ENCODE results near the gene NUMA1. TPM values are rescaled to one million over a fixed set of nuclear protein-coding genes. Genes with fewer than 3 reads are reported as not detected.

Gene NUMA1
- total RNA-seq, 3 donors from 2014 or later, result 173 to 301 (median 248) TPM

GRCh38 chr11:71977090-71977489 is 103.3 kb downstream of the NUMA1 start:
- ATAC-seq (no peak), DNase-seq (no peak)
- Histone ChIP-seq H3K4me1 (ENCODE audit: low read depth) (no peaks in the 10 kb centered on the region), H3K36me3 (ENCODE audit: low read depth) (no peaks in the 10 kb centered on the region), H3K9me3 (no peaks in the 10 kb centered on the region), H3K4me3 (no peak overlapping the region)
- no peak for TF ChIP-seq CTCF (IDR thresholded peaks at IDR 0.05)
- intact Hi-C loops (cut with DNase I, micrococcal nuclease), result no loop called here

GRCh38 chr11:71976551-71976950 is 103.8 kb downstream of the NUMA1 start:
- no peak for ATAC-seq
- no peak for DNase-seq
- intact Hi-C loops (cut with DNase I, micrococcal nuclease), result no loop called here

GRCh38 chr11:71971680-71972079 is 108.7 kb downstream of the NUMA1 start:
- no peak for ATAC-seq
- intact Hi-C loops (cut with DNase I, micrococcal nuclease), result no loop called here
- H3K4me1 ChIP-seq (ENCODE audit: low read depth), result no peaks in the 10 kb centered on the region
- no peak for TF ChIP-seq CTCF (IDR thresholded peaks at IDR 0.05)
- H3K9me3 ChIP-seq, result no peaks in the 10 kb centered on the region
- H3K36me3 ChIP-seq (ENCODE audit: low read depth), result no peaks in the 10 kb centered on the region
- H3K4me3 ChIP-seq, result no peak overlapping the region
- no peak for DNase-seq

More at GRCh38 chr11:71976551-71976950, 103.8 kb downstream of the NUMA1 start:
- no peaks in the 10 kb centered on the region for H3K36me3 ChIP-seq (ENCODE audit: low read depth)
- H3K4me3 ChIP-seq, result no peak overlapping the region
- H3K9me3 ChIP-seq, result no peaks in the 10 kb centered on the region
- no peaks in the 10 kb centered on the region for H3K4me1 ChIP-seq (ENCODE audit: low read depth)
- TF ChIP-seq CTCF (IDR thresholded peaks at IDR 0.05), result no peak

- H3K36me3 ChIP-seq (ENCODE audit: low read depth), result no peaks in the 10 kb centered on the region
- no peak overlapping the region for H3K4me3 ChIP-seq
- ATAC-seq (no peak), DNase-seq (no peak)
- no peaks in the 10 kb centered on the region for H3K9me3 ChIP-seq
- intact Hi-C loops (cut with DNase I, micrococcal nuclease), result no loop called here
- H3K4me1 ChIP-seq (ENCODE audit: low read depth), result no peaks in the 10 kb centered on the region
- no peak for TF ChIP-seq CTCF (IDR thresholded peaks at IDR 0.05)
Measured at GRCh38 chr11:71964641-71965040, 115.7 kb downstream of the NUMA1 start.

- Histone ChIP-seq H3K4me3 (no peak overlapping the region), H3K9me3 (no peaks in the 10 kb centered on the region), H3K36me3 (ENCODE audit: low read depth) (no peaks in the 10 kb centered on the region), H3K4me1 (ENCODE audit: low read depth) (no peaks in the 10 kb centered on the region)
- intact Hi-C loops (cut with DNase I, micrococcal nuclease), result no loop called here
- no peak for TF ChIP-seq CTCF (IDR thresholded peaks at IDR 0.05)
- DNase-seq (no peak), ATAC-seq (no peak)
Measured at GRCh38 chr11:71963468-71963867, 116.9 kb downstream of the NUMA1 start.

- ATAC-seq (no peak), DNase-seq (no peak)
- intact Hi-C loops (cut with DNase I, micrococcal nuclease), result no loop called here
- Histone ChIP-seq H3K4me1 (ENCODE audit: low read depth) (no peaks in the 10 kb centered on the region), H3K4me3 (no peak overlapping the region), H3K36me3 (ENCODE audit: low read depth) (no peaks in the 10 kb centered on the region), H3K9me3 (no peaks in the 10 kb centered on the region)
- no peak for TF ChIP-seq CTCF (IDR thresholded peaks at IDR 0.05)
Measured at GRCh38 chr11:71962428-71963038, 117.8 kb downstream of the NUMA1 start.

Data from mucosa of descending colon (tissue), 3 donors.